PFSK-1 (cell line): ENCODE results near the gene IL10RA.

ENCODE experiments used
- POLR2AphosphoS5 ChIP-seq: IDR thresholded peaks from 2 replicates; pipeline ENCODE4 v1.6.1; 2012; ENCODE audit warnings: low read depth, mild to moderate bottlenecking, control low read depth, low read length, moderate library complexity
- TAF1 ChIP-seq: IDR thresholded peaks from 2 replicates; pipeline ENCODE4 v1.6.1; 2012; ENCODE audit warnings: low read length, control low read depth, borderline replicate concordance; ENCODE audit not compliant: insufficient read depth

DNA sequence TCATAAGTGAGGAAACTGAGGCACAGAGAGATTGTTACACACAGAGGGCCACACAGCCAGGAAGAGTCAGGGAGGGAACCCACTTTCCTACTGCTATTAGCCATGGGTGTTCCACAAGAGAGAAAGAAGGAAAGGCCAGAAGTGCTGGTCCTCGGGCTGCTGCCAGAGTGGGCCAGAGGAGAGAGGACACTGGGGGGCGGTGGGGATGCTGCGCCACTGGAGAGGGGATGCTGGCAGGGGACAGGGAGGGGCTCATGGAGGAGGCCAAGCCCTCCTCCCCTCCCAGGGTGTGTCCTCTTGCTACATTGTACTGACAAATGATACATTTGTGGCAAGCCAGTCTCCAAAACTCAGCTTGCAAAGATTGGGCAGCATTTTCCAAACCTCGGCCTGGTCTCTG is 9.9 kb downstream of the IL10RA start:
- TF ChIP-seq POLR2AphosphoS5 (no peak), TAF1 (no peak)
